RWPE2 (cell line): Measurements from ENCODE around the gene CCDC188.

ENCODE experiments used
- ATAC-seq: fragments of 200-7000 bp; cut with Tn5 transposase; 3 replicates; pipeline ENCODE4 v1.9.1; 2021; ENCODE audit warnings: low read depth
- DNase-seq: peaks from one replicate; pipeline ENCODE4 v3.0.0-alpha.2; 2020; ENCODE audit warnings: low spot score
- H3K27ac ChIP-seq: fragments of 450-650 bp; 2 replicates; pipeline ENCODE4 v1.5.1; 2017; ENCODE audit warnings: mild to moderate bottlenecking; ENCODE audit not compliant: poor library complexity, severe bottlenecking
- H3K27me3 ChIP-seq: fragments of 250-450 bp; sonication (Bioruptor Pico); 2 replicates; pipeline ENCODE4 v1.5.1; 2021; ENCODE audit warnings: mild to moderate bottlenecking, moderate library complexity; ENCODE audit not compliant: insufficient read depth, poor library complexity, severe bottlenecking
- H3K36me3 ChIP-seq: fragments of 250-450 bp; sonication (Bioruptor Pico); 2 replicates; pipeline ENCODE4 v1.5.1; 2020; ENCODE audit warnings: low read depth, mild to moderate bottlenecking, moderate library complexity
- H3K4me1 ChIP-seq: fragments of 250-450 bp; sonication (Bioruptor Pico); 2 replicates; pipeline ENCODE4 v1.5.1; 2021; ENCODE audit warnings: mild to moderate bottlenecking, moderate library complexity; ENCODE audit not compliant: insufficient read depth, poor library complexity, severe bottlenecking
- H3K4me3 ChIP-seq: fragments of 250-450 bp; sonication (Bioruptor Pico); 2 replicates; pipeline ENCODE4 v1.5.1; 2021; ENCODE audit warnings: mild to moderate bottlenecking, moderate library complexity; ENCODE audit not compliant: severe bottlenecking
- H3K9me3 ChIP-seq: fragments of 250-450 bp; sonication (Bioruptor Pico); 2 replicates; pipeline ENCODE4 v1.5.1; 2021; ENCODE audit warnings: mild to moderate bottlenecking, moderate library complexity; ENCODE audit not compliant: severe bottlenecking
- TF ChIP-seq, protein P1 (sequence below): fragments of 450-650 bp; IDR thresholded peaks from one replicate; pipeline ENCODE4 v1.5.1; 2017; ENCODE audit warnings: mild to moderate bottlenecking, moderate library complexity; ENCODE audit not compliant: poor library complexity, severe bottlenecking

Gene CCDC188

DNA sequence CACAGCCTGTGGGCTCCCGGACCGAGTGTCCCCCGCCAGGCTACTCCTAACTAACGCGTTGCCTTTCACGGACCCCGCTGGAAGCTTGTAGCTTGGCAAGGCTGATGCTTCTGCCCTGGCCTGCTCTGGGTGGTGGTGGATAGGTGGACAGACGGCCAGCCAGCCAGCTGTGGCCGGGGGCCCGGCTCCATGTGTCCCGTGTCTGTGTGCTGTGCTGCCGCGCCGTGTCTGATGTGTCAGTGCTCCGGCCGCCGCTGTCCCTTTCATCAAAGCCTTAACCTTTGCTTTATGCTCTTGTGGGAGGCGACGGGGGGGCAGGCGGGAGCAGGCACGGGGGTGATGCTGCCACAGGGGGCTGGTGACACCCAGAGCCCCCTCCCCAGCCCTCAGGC, 5.0 kb downstream of the CCDC188 start:
- Histone ChIP-seq H3K27me3 (no peaks in the 10 kb centered on the region), H3K9me3 (no peaks in the 10 kb centered on the region), H3K27ac (no peak overlapping the region), H3K36me3 (no peaks in the 10 kb centered on the region), H3K4me1 (no peaks in the 10 kb centered on the region), H3K4me3 (no peak overlapping the region)
- no peak for DNase-seq
- TF ChIP-seq, protein P1, sequence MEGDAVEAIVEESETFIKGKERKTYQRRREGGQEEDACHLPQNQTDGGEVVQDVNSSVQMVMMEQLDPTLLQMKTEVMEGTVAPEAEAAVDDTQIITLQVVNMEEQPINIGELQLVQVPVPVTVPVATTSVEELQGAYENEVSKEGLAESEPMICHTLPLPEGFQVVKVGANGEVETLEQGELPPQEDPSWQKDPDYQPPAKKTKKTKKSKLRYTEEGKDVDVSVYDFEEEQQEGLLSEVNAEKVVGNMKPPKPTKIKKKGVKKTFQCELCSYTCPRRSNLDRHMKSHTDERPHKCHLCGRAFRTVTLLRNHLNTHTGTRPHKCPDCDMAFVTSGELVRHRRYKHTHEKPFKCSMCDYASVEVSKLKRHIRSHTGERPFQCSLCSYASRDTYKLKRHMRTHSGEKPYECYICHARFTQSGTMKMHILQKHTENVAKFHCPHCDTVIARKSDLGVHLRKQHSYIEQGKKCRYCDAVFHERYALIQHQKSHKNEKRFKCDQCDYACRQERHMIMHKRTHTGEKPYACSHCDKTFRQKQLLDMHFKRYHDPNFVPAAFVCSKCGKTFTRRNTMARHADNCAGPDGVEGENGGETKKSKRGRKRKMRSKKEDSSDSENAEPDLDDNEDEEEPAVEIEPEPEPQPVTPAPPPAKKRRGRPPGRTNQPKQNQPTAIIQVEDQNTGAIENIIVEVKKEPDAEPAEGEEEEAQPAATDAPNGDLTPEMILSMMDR = no peak
- ATAC-seq = no peak

DNA sequence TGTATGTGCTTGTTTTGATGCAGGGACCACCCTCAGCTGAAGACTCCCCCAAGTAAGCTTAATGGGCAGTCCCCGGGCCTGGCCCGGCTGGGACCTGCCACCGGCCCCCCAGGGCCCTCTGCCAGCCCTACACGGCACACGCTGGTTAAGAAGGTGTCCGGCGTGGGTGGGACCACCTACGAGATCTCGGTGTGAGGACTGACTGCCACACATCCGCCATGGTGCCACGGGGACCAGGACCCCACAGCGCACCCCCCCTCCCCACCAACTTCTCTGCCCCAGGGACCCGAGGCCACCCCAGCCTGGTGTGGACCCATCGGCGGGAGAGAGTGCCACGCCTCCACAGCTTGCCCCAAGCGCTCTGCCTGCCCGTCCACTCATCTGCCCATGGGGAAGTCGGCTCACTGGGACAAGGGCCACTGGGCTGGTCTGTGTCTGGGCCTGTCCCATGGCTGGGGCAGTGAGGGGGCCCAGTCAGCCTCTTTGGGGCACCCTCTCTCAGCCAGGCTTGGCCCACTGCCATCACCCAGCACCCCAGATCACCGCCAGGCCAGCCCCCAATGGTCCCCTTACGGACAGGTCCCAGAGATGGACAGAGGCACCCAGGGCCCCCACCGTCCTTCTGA, 5.5 kb downstream of the CCDC188 start:
- DNase-seq = no peak

DNA sequence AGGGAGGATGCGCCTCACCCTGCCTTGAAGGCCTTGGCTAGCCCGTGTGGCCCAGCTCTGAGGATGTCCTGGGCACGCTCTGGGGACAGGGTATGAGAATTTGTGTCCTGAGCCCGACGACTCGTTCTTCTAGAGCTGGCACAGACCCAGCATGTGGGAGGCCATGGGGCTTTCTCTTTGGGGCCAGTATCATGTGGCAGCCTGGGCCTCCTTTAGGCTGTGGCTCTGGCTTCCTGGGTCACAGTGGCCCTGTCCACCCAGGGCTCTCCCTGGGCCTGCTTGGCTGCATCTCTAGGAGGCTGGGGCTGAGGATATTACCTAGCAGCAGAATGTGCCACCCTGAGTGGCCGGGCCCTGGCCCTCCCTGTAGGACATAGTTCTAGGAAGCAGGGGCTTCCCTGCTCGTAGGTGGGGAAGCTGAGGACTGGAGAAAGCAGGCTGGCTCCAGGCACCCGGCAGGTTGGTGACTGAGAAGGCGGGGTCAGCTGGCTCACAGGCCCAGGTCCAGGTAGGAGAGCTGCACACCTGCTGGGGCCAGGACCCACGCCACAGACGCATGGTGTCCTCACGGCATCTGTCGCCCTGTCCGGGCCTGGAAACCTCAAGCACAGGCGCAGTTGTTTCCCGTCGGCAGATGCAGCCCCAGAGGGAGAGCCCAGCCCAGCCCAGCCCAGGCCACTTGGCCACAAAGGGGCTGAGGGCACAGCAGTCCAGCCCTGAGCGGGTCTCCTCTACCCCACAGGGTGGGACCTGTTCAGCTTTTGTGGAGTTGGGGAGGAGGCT, 6.8 kb downstream of the CCDC188 start:
- Histone ChIP-seq H3K4me1 (no peaks in the 10 kb centered on the region), H3K27me3 (no peaks in the 10 kb centered on the region), H3K36me3 (no peaks in the 10 kb centered on the region; the same call in 1 of the 2 replicates), H3K9me3 (no peaks in the 10 kb centered on the region), H3K27ac (no peak overlapping the region), H3K4me3 (no peak overlapping the region)
- ATAC-seq (no peak), DNase-seq (no peak)
- TF ChIP-seq, protein P1 = no peak

More for the DNA sequence above, 5.5 kb downstream of the CCDC188 start:
- Histone ChIP-seq H3K9me3 (no peaks in the 10 kb centered on the region), H3K4me3 (no peak overlapping the region), H3K27ac (no peak overlapping the region), H3K27me3 (no peaks in the 10 kb centered on the region), H3K36me3 (no peaks in the 10 kb centered on the region; the same call in 1 of the 2 replicates), H3K4me1 (no peaks in the 10 kb centered on the region)
- no peak for ATAC-seq
- TF ChIP-seq, protein P1 = no peak

DNA sequence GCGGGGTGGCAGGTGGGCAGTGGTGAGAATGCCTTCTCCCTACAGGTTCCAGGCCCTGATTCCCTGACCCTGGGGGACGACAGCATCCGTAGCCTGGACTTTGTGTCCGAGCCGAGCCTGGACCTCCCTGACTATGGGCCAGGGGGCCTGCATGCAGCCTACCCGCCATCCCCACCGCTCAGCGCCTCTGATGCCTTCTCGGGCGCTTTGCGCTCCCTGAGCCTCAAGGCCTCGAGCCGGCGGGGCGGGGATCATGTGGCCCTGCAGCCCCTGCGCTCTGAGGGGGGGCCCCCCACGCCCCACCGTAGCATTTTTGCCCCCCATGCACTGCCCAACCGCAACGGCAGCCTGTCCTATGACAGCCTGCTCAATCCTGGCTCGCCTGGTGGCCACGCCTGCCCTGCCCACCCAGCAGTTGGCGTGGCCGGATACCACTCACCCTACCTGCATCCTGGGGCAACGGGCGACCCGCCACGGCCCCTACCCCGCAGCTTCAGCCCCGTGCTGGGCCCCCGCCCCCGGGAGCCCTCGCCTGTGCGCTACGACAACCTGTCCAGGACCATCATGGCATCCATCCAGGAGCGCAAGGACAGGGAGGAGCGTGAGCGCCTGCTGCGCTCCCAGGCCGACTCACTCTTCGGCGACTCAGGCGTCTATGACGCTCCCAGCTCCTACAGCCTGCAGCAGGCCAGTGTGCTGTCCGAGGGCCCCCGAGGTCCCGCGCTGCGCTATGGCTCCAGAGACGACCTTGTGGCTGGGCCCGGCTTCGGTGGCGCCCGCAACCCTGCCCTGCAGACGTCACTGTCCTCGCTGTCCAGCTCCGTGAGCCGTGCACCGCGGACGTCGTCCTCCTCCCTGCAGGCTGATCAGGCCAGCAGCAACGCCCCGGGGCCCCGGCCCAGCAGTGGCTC, 7.9 kb downstream of the CCDC188 start:
- no peaks in the 10 kb centered on the region; the same call in 1 of the 2 replicates for H3K36me3 ChIP-seq
- H3K4me1 ChIP-seq = no peaks in the 10 kb centered on the region
- H3K4me3 ChIP-seq = no peak overlapping the region
- ATAC-seq = no peak
- no peak overlapping the region for H3K27ac ChIP-seq
- H3K9me3 ChIP-seq = no peaks in the 10 kb centered on the region
- H3K27me3 ChIP-seq = no peaks in the 10 kb centered on the region
- TF ChIP-seq, protein P1 = no peak
- DNase-seq = no peak
